Upper lobe of left lung (tissue), 4 donors: ENCODE measurements around the gene SP7.

Experiments
- CTCF ChIP-seq, 6 experiments: fragments of 450-650 bp in 4 of 6; fragments of 200-600 bp in 2 of 6; sonication (generic) in 2 of 6; IDR thresholded peaks; one replicate each; pipeline ENCODE4 v1.5.1; 2016 to 2019; ENCODE audit warnings: antibody characterized with exemption in 6 of 6
- POLR2A ChIP-seq, 4 donors: fragments of 450-650 bp; IDR thresholded peaks; one replicate each; pipeline ENCODE4 v1.5.1; 2016 to 2017; ENCODE audit warnings: antibody characterized with exemption in 4 of 4, mild to moderate bottlenecking in 2 of 4

- TF ChIP-seq POLR2A (IDR thresholded peaks at IDR 0.05) = no peak
- TF ChIP-seq CTCF (IDR thresholded peaks at IDR 0.05) = no peak
Observed at GRCh38 chr12:53338017-53338416, 1.9 kb upstream of the SP7 start.
